ENCODE results near the gene CADM4.

The CADM4 gene

DNA sequence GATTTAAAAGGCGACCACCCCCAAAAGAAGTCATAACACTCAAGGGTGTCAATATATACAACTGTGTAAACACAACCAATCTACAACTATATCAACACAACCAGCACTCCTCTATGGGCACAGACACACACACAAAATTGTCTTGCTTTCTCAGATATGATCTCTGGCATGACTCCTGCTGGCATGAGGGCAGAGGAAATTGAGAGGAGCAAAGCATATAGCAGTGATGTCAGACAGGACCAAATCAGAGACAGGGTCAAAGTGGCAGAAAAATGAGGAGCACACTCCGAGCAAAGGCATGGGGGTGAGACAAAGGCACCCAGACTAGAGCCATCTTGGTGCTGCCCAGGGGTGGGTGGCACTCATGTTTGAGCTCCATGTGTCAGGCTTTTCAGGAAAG lies 53.3 kb downstream of the CADM4 start:
- no peak overlapping the region for H3K9ac ChIP-seq (ENCODE audit: low read depth, low read length, poor library complexity)
- no peak overlapping the region for H2BK12ac ChIP-seq (ENCODE audit: low read length)
- no peaks in the 10 kb centered on the region for H3K27me3 ChIP-seq (ENCODE audit: control insufficient read depth in 3 of 3, insufficient read depth in 3 of 3, low read depth in 1 of 3, low read length in 3 of 3)
- no CpG with 5 or more reads among the region's 2 CpGs for WGBS, 2 donors (ENCODE audit: extremely low coverage in 2 of 2, insufficient read length in 2 of 2, insufficient replicate concordance in 1 of 2)
- H3K9me3 ChIP-seq (replicated peaks in 1 of 2; ENCODE audit: control insufficient read depth in 2 of 2, insufficient read depth in 1 of 2, low read depth in 1 of 2, low read length in 2 of 2), result no peaks in the 10 kb centered on the region
- no peak overlapping the region for H3K27ac ChIP-seq (replicated peaks; ENCODE audit: low read length)
- no peak overlapping the region for H3K4me2 ChIP-seq (ENCODE audit: insufficient read depth, low read length, poor library complexity, severe bottlenecking)
- no peak overlapping the region for H2BK5ac ChIP-seq (ENCODE audit: low read length)
- H3K4me1 ChIP-seq (ENCODE audit: control insufficient read depth in 2 of 2, insufficient read depth in 1 of 2, low read depth in 1 of 2, low read length in 2 of 2), result no peaks in the 10 kb centered on the region
- no peak for DNase-seq (ENCODE audit: low spot score)
- H3K36me3 ChIP-seq (replicated peaks in 1 of 2; ENCODE audit: control insufficient read depth in 2 of 2, insufficient read depth in 2 of 2, low read length in 2 of 2), result peaks cover 18 to 41% of the 10 kb centered on the region in 2 donors
- no peak overlapping the region for H3K18ac ChIP-seq (ENCODE audit: low read length)
- H2BK120ac ChIP-seq (ENCODE audit: low read depth, low read length), result no peak overlapping the region
- H2BK15ac ChIP-seq (ENCODE audit: low read length), result no peak overlapping the region
- H2AK5ac ChIP-seq (ENCODE audit: low read depth, low read length), result no peak overlapping the region
- no peak overlapping the region for H3K4me3 ChIP-seq (ENCODE audit: low read length in 2 of 2)
- no peak overlapping the region for H2AFZ ChIP-seq (ENCODE audit: low read length)
- no peak overlapping the region for H4K8ac ChIP-seq (ENCODE audit: low read depth, low read length)
- no peak overlapping the region for H3K14ac ChIP-seq (ENCODE audit: low read length)
- H3K79me1 ChIP-seq (ENCODE audit: low read depth, low read length), result peaks cover 4% of the 10 kb centered on the region
- H3K4ac ChIP-seq (ENCODE audit: low read length), result no peak overlapping the region
- H4K91ac ChIP-seq (ENCODE audit: low read depth, low read length, poor library complexity), result no peak overlapping the region
- H3K23ac ChIP-seq (ENCODE audit: low read depth, low read length, poor library complexity), result no peak overlapping the region

DNA sequence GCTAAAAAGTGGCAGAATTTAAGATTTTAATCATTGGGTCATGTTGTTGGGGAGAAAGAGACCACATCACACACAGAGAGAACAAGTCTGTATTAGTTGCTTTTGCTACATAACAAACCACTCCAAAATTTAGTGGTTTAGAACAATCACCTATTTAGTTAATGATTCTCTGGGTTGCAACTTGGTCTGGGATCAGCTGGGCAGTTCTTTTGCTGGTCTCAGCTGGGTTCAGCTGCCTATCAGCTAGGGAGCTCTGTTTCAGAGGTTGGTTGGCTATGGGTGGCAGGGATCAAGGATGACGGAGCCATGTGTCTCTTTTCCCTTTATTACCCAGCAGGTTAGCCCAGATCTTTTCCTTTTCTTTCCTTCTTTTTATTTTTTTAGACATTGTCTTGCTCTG lies 55.2 kb downstream of the CADM4 start:
- no peak overlapping the region for H2BK15ac ChIP-seq (ENCODE audit: low read length)
- H3K27me3 ChIP-seq (ENCODE audit: control insufficient read depth in 3 of 3, insufficient read depth in 3 of 3, low read depth in 1 of 3, low read length in 3 of 3), result no peaks in the 10 kb centered on the region

GRCh38 chr19:43582495-43582894 lies 57.2 kb downstream of the CADM4 start:
- no peak overlapping the region for H2BK15ac ChIP-seq (ENCODE audit: low read length)
- no peak for DNase-seq (ENCODE audit: low spot score)
- no peak overlapping the region for H3K23ac ChIP-seq (ENCODE audit: low read depth, low read length, poor library complexity)
- no peak overlapping the region for H3K4me3 ChIP-seq (ENCODE audit: low read length in 2 of 2)
- H3K4ac ChIP-seq (ENCODE audit: low read length), result no peak overlapping the region
- no peak overlapping the region for H2BK5ac ChIP-seq (ENCODE audit: low read length)
- H2BK12ac ChIP-seq (ENCODE audit: low read length), result no peak overlapping the region
- H3K4me2 ChIP-seq (ENCODE audit: insufficient read depth, low read length, poor library complexity, severe bottlenecking), result no peak overlapping the region
- H2AK5ac ChIP-seq (ENCODE audit: low read depth, low read length), result no peak overlapping the region
- no peak overlapping the region for H4K8ac ChIP-seq (ENCODE audit: low read depth, low read length)
- H3K27me3 ChIP-seq (ENCODE audit: control insufficient read depth in 3 of 3, insufficient read depth in 3 of 3, low read depth in 1 of 3, low read length in 3 of 3), result no peaks in the 10 kb centered on the region
- no peak overlapping the region for H4K91ac ChIP-seq (ENCODE audit: low read depth, low read length, poor library complexity)
- no peak overlapping the region for H2AFZ ChIP-seq (ENCODE audit: low read length)
- no CpG with 5 or more reads among the region's 2 CpGs for WGBS, 2 donors (ENCODE audit: extremely low coverage in 2 of 2, insufficient read length in 2 of 2, insufficient replicate concordance in 1 of 2)
- H3K9me3 ChIP-seq (replicated peaks in 1 of 2; ENCODE audit: control insufficient read depth in 2 of 2, insufficient read depth in 1 of 2, low read depth in 1 of 2, low read length in 2 of 2), result no peaks in the 10 kb centered on the region
- no peak overlapping the region for H3K18ac ChIP-seq (ENCODE audit: low read length)
- no peak overlapping the region for H3K9ac ChIP-seq (ENCODE audit: low read depth, low read length, poor library complexity)
- H3K4me1 ChIP-seq (ENCODE audit: control insufficient read depth in 2 of 2, insufficient read depth in 1 of 2, low read depth in 1 of 2, low read length in 2 of 2), result peaks cover 0 to 7% of the 10 kb centered on the region in 2 donors
- no peak overlapping the region for H3K14ac ChIP-seq (ENCODE audit: low read length)
- H3K27ac ChIP-seq (replicated peaks; ENCODE audit: low read length), result no peak overlapping the region
- no peak overlapping the region for H2BK120ac ChIP-seq (ENCODE audit: low read depth, low read length)
- peaks cover 5 to 12% of the 10 kb centered on the region in 2 donors for H3K36me3 ChIP-seq (replicated peaks in 1 of 2; ENCODE audit: control insufficient read depth in 2 of 2, insufficient read depth in 2 of 2, low read length in 2 of 2)
- H3K79me1 ChIP-seq (ENCODE audit: low read depth, low read length), result peaks cover 4% of the 10 kb centered on the region

More for the DNA sequence above, 55.2 kb downstream of the CADM4 start:
- Histone ChIP-seq H2BK5ac (ENCODE audit: low read length) (no peak overlapping the region), H2BK12ac (ENCODE audit: low read length) (no peak overlapping the region), H3K9ac (ENCODE audit: low read depth, low read length, poor library complexity) (no peak overlapping the region), H4K8ac (ENCODE audit: low read depth, low read length) (no peak overlapping the region), H2AFZ (ENCODE audit: low read length) (no peak overlapping the region), H3K9me3 (replicated peaks in 1 of 2; ENCODE audit: control insufficient read depth in 2 of 2, insufficient read depth in 1 of 2, low read depth in 1 of 2, low read length in 2 of 2) (no peaks in the 10 kb centered on the region), H2AK5ac (ENCODE audit: low read depth, low read length) (no peak overlapping the region), H4K91ac (ENCODE audit: low read depth, low read length, poor library complexity) (no peak overlapping the region), H3K4ac (ENCODE audit: low read length) (no peak overlapping the region), H3K14ac (ENCODE audit: low read length) (no peak overlapping the region), H3K4me3 (ENCODE audit: low read length in 2 of 2) (no peak overlapping the region), H3K18ac (ENCODE audit: low read length) (no peak overlapping the region), H3K36me3 (replicated peaks in 1 of 2; ENCODE audit: control insufficient read depth in 2 of 2, insufficient read depth in 2 of 2, low read length in 2 of 2) (peaks cover 9 to 22% of the 10 kb centered on the region in 2 donors), H3K4me2 (ENCODE audit: insufficient read depth, low read length, poor library complexity, severe bottlenecking) (no peak overlapping the region), H3K23ac (ENCODE audit: low read depth, low read length, poor library complexity) (no peak overlapping the region), H3K4me1 (ENCODE audit: control insufficient read depth in 2 of 2, insufficient read depth in 1 of 2, low read depth in 1 of 2, low read length in 2 of 2) (peaks cover 0 to 7% of the 10 kb centered on the region in 2 donors), H2BK120ac (ENCODE audit: low read depth, low read length) (no peak overlapping the region), H3K79me1 (ENCODE audit: low read depth, low read length) (peaks cover 4% of the 10 kb centered on the region), H3K27ac (replicated peaks; ENCODE audit: low read length) (no peak overlapping the region)
- WGBS, 2 donors (ENCODE audit: extremely low coverage in 2 of 2, insufficient read length in 2 of 2, insufficient replicate concordance in 1 of 2), result no CpG with 5 or more reads among the region's 1 CpG
- DNase-seq (ENCODE audit: low spot score), result no peak

GRCh38 chr19:43581467-43581866 lies 58.2 kb downstream of the CADM4 start:
- WGBS, 2 donors (ENCODE audit: extremely low coverage in 2 of 2, insufficient read length in 2 of 2, insufficient replicate concordance in 1 of 2), result no CpG with 5 or more reads among the region's 7 CpGs
- no peak overlapping the region for H3K4me3 ChIP-seq (ENCODE audit: low read length in 2 of 2)

More at GRCh38 chr19:43581467-43581866, 58.2 kb downstream of the CADM4 start:
- no peak overlapping the region for H2BK120ac ChIP-seq (ENCODE audit: low read depth, low read length)
- no peak overlapping the region for H2AK5ac ChIP-seq (ENCODE audit: low read depth, low read length)
- H2BK12ac ChIP-seq (ENCODE audit: low read length), result no peak overlapping the region
- H3K4ac ChIP-seq (ENCODE audit: low read length), result peak overlapping the region; percentile 79
- H2BK15ac ChIP-seq (ENCODE audit: low read length), result peak overlapping the region; percentile 71
- peaks cover 2% of the 10 kb centered on the region for H3K79me1 ChIP-seq (ENCODE audit: low read depth, low read length)
- DNase-seq (ENCODE audit: low spot score), result no peak
- no peaks in the 10 kb centered on the region for H3K27me3 ChIP-seq (ENCODE audit: control insufficient read depth in 3 of 3, insufficient read depth in 3 of 3, low read depth in 1 of 3, low read length in 3 of 3)
- H3K4me1 ChIP-seq (ENCODE audit: control insufficient read depth in 2 of 2, insufficient read depth in 1 of 2, low read depth in 1 of 2, low read length in 2 of 2), result peaks cover 0 to 7% of the 10 kb centered on the region in 2 donors
- no peak overlapping the region for H3K27ac ChIP-seq (replicated peaks; ENCODE audit: low read length)
- H3K36me3 ChIP-seq (replicated peaks in 1 of 2; ENCODE audit: control insufficient read depth in 2 of 2, insufficient read depth in 2 of 2, low read length in 2 of 2), result peaks cover 2 to 4% of the 10 kb centered on the region in 2 donors
- H3K4me2 ChIP-seq (ENCODE audit: insufficient read depth, low read length, poor library complexity, severe bottlenecking), result no peak overlapping the region
- H4K8ac ChIP-seq (ENCODE audit: low read depth, low read length), result no peak overlapping the region
- no peak overlapping the region for H4K91ac ChIP-seq (ENCODE audit: low read depth, low read length, poor library complexity)
- H2AFZ ChIP-seq (ENCODE audit: low read length), result no peak overlapping the region
- no peak overlapping the region for H2BK5ac ChIP-seq (ENCODE audit: low read length)
- H3K14ac ChIP-seq (ENCODE audit: low read length), result no peak overlapping the region
- H3K18ac ChIP-seq (ENCODE audit: low read length), result peak overlapping the region; percentile 40
- no peaks in the 10 kb centered on the region for H3K9me3 ChIP-seq (replicated peaks in 1 of 2; ENCODE audit: control insufficient read depth in 2 of 2, insufficient read depth in 1 of 2, low read depth in 1 of 2, low read length in 2 of 2)
- H3K23ac ChIP-seq (ENCODE audit: low read depth, low read length, poor library complexity), result no peak overlapping the region
- no peak overlapping the region for H3K9ac ChIP-seq (ENCODE audit: low read depth, low read length, poor library complexity)

All from neuronal stem cell (in vitro differentiated cells).